PFSK-1 (cell line): ENCODE data around the gene MTX1. TPM values are rescaled to one million over a fixed set of nuclear protein-coding genes. Genes with fewer than 3 reads are reported as not detected.

ENCODE experiments used
- FOXP2 ChIP-seq: optimal IDR thresholded peaks from 2 replicates; pipeline ENCODE3; 2011; ENCODE audit warnings: borderline replicate concordance, control low read depth, inconsistent platforms; ENCODE audit not compliant: insufficient read depth; ENCODE audit errors: extremely low read length, extremely low read depth
- POLR2AphosphoS5 ChIP-seq: IDR thresholded peaks from 2 replicates; pipeline ENCODE4 v1.6.1; 2012; ENCODE audit warnings: low read depth, mild to moderate bottlenecking, control low read depth, low read length, moderate library complexity
- REST ChIP-seq, 2 experiments: IDR thresholded peaks; 2 replicates each; pipeline versions ENCODE4 v1.6.1 to v1.8.0; 2011 to 2012; ENCODE audit warnings: low read depth in 2 of 2, low read length in 2 of 2, control low read depth in 1 of 2, inconsistent platforms in 1 of 2, mild to moderate bottlenecking in 1 of 2, moderate library complexity in 1 of 2; ENCODE audit not compliant: insufficient read depth in 1 of 2
- SIN3A ChIP-seq: IDR thresholded peaks from 2 replicates; pipeline ENCODE4 v1.6.1; 2012; ENCODE audit warnings: mild to moderate bottlenecking, low read length, moderate library complexity, borderline replicate concordance; ENCODE audit not compliant: insufficient read depth
- TAF1 ChIP-seq: IDR thresholded peaks from 2 replicates; pipeline ENCODE4 v1.6.1; 2012; ENCODE audit warnings: low read length, control low read depth, borderline replicate concordance; ENCODE audit not compliant: insufficient read depth
- polyA plus RNA-seq: library from polyadenylated mRNA; unstranded; fragments of >200 nt; gene quantifications from one replicate; pipeline ENCODE4 v1.2.1, GENCODE V29; 2012; ENCODE audit warnings: low read depth, missing spikeins; ENCODE audit not compliant: insufficient read length

MTX1 gene
- 142 TPM for polyA plus RNA-seq

GRCh38 chr1:155208541-155209311, at the start of gene MTX1:
MTX1 (plus strand) TSS chr1:155208695; CDS start chr1:155208805, 110 bp downstream.
- TF ChIP-seq SIN3A (peak; percentile 90; the same call in 1 of the 2 replicates), TAF1 (no peak), FOXP2 (peak; percentile 8)

GRCh38 chr1:155158991-155159390, 49.5 kb upstream of the MTX1 start:
- TF ChIP-seq TAF1 (no peak), FOXP2 (no peak), REST (IDR thresholded peaks at IDR 0.05; ENCODE audit: insufficient read depth in 1 of 2, low read depth in 2 of 2, low read length in 2 of 2) (no peak), SIN3A (no peak), POLR2AphosphoS5 (no peak)

- TF ChIP-seq TAF1 (no peak), FOXP2 (no peak), POLR2AphosphoS5 (no peak), REST (IDR thresholded peaks at IDR 0.05; ENCODE audit: insufficient read depth in 1 of 2, low read depth in 2 of 2, low read length in 2 of 2) (no peak), SIN3A (no peak)
Measured at GRCh38 chr1:155160128-155160527, 48.4 kb upstream of the MTX1 start.

- no peak for TF ChIP-seq SIN3A
- TF ChIP-seq TAF1: no peak
- TF ChIP-seq FOXP2: no peak
- no peak for TF ChIP-seq POLR2AphosphoS5
- no peak for TF ChIP-seq REST (IDR thresholded peaks at IDR 0.05; ENCODE audit: insufficient read depth in 1 of 2, low read depth in 2 of 2, low read length in 2 of 2)
Measured at GRCh38 chr1:155166051-155166470, 42.4 kb upstream of the MTX1 start.

GRCh38 chr1:155166471-155167165, 41.9 kb upstream of the MTX1 start:
- no peak for TF ChIP-seq REST (IDR thresholded peaks at IDR 0.05; ENCODE audit: insufficient read depth in 1 of 2, low read depth in 2 of 2, low read length in 2 of 2)
- no peak for TF ChIP-seq TAF1
- no peak for TF ChIP-seq SIN3A
- no peak for TF ChIP-seq POLR2AphosphoS5
- no peak for TF ChIP-seq FOXP2
